Vagina (tissue), 2 donors: ENCODE data around the gene SNAI1.

Experiments
- CTCF ChIP-seq, 3 experiments: fragments of 450-650 bp in 2 of 3; fragments of 200-600 bp in 1 of 3; sonication (generic) in 1 of 3; IDR thresholded peaks; one replicate each; pipeline ENCODE4 v1.5.1; 2017 to 2019; ENCODE audit warnings: antibody characterized with exemption in 3 of 3, mild to moderate bottlenecking in 2 of 3, moderate library complexity in 2 of 3
- POLR2A ChIP-seq, 2 donors: fragments of 450-650 bp; IDR thresholded peaks; one replicate each; pipeline ENCODE4 v1.6.1; 2017; ENCODE audit warnings: antibody characterized with exemption in 2 of 2, mild to moderate bottlenecking in 2 of 2, moderate library complexity in 2 of 2

- TF ChIP-seq CTCF (IDR thresholded peaks at IDR 0.05) (no peak), POLR2A (IDR thresholded peaks at IDR 0.05) (no peak)
Measured at GRCh38 chr20:49983123-49983847, 505 bp downstream of the SNAI1 start.
